Measurements from ENCODE around the gene LGR6.
A peak's percentile ranks its signal among the peaks of the same experiment; 100 is the strongest.

Gene LGR6

GRCh38 chr1:202157945-202158344 is 35.7 kb upstream of the LGR6 start (continued):
- TF ChIP-seq ZNF426 (tag by site-specific recombination; IDR thresholded peaks at IDR 0.05) (no peak), ZNF548 (tag by site-specific recombination; IDR thresholded peaks at IDR 0.05) (no peak)

GRCh38 chr1:202158810-202159533 is 34.6 kb upstream of the LGR6 start:
- H3K9me3 ChIP-seq (ENCODE audit: control insufficient read depth, insufficient read depth, low read depth, low read length): no peaks in the 10 kb centered on the region
- no peak for TF ChIP-seq ZNF560 (tag by site-specific recombination; IDR thresholded peaks at IDR 0.05; ENCODE audit: borderline replicate concordance)
- TF ChIP-seq CTCF (tag by site-specific recombination; IDR thresholded peaks at IDR 0.05): 0 out of 2 replicates have a peak, but pooled peaks have one; percentile 38
- TF ChIP-seq ZNF549 (tag by site-specific recombination; IDR thresholded peaks at IDR 0.05): no peak
- H3K4me3 ChIP-seq (ENCODE audit: low read depth, low read length): no peak overlapping the region
- CTCF ChIA-PET: no interaction called here
- POLR2A ChIA-PET: no interaction called here
- H3K4me1 ChIP-seq (ENCODE audit: control insufficient read depth, insufficient read depth, low read length): no peaks in the 10 kb centered on the region; the same call in 1 of the 2 replicates
- no peaks in the 10 kb centered on the region for H3K36me3 ChIP-seq (ENCODE audit: control insufficient read depth in 2 of 2, insufficient read depth in 1 of 2, low read length in 2 of 2)
- H3K27ac ChIP-seq (ENCODE audit: extremely low read depth, low read depth, low read length): no peak overlapping the region

GRCh38 chr1:202159534-202160371 is 33.8 kb upstream of the LGR6 start:
- Histone ChIP-seq H3K4me1 (ENCODE audit: control insufficient read depth, insufficient read depth, low read length) (no peaks in the 10 kb centered on the region; the same call in 1 of the 2 replicates), H3K36me3 (ENCODE audit: control insufficient read depth in 2 of 2, insufficient read depth in 1 of 2, low read length in 2 of 2) (no peaks in the 10 kb centered on the region), H3K4me3 (ENCODE audit: low read depth, low read length) (no peak overlapping the region), H3K27ac (ENCODE audit: extremely low read depth, low read depth, low read length) (no peak overlapping the region), H3K9me3 (ENCODE audit: control insufficient read depth, insufficient read depth, low read depth, low read length) (no peaks in the 10 kb centered on the region)
- TF ChIP-seq BCL11A (tag by site-specific recombination; IDR thresholded peaks at IDR 0.05; ENCODE audit: low read depth) (no peak), ZNF169 (tag by site-specific recombination; IDR thresholded peaks at IDR 0.05) (no peak), GLIS1 (tag by site-specific recombination; IDR thresholded peaks at IDR 0.05) (peak; percentile 21; the same call in 1 of the 2 replicates), ZNF248 (tag by site-specific recombination; IDR thresholded peaks at IDR 0.05) (no peak), ZNF571 (tag by site-specific recombination; IDR thresholded peaks at IDR 0.05) (no peak), ATF2 (tag by site-specific recombination; IDR thresholded peaks at IDR 0.05; ENCODE audit: low read depth) (no peak), ZBTB20 (tag by site-specific recombination; IDR thresholded peaks at IDR 0.05) (no peak), BCL6B (tag by site-specific recombination; IDR thresholded peaks at IDR 0.05) (no peak)
- POLR2A ChIA-PET: interaction anchor here (0.6 kb wide), 1 partner anchor 192 kb away, joined by 4 read pairs; no protein-coding TSS in a partner anchor
- CTCF ChIA-PET: interaction anchor here (0.6 kb wide), 1 partner anchor 17 kb away, joined by 3 read pairs; no protein-coding TSS in a partner anchor
